GM21447 (cell line): ENCODE data around the gene NUP93.

Experiments used
- ATAC-seq: cut with Tn5 transposase; IDR thresholded peaks from one replicate; pipeline ENCODE4 v1.9.1; 2021; ENCODE audit not compliant: unreplicated experiment

NUP93 gene

GRCh38 chr16:56741399-56741798 is 11.5 kb downstream of the NUP93 start:
- no peak for ATAC-seq

- no peak for ATAC-seq
Measured at GRCh38 chr16:56742030-56742984, 12.4 kb downstream of the NUP93 start.

GRCh38 chr16:56743840-56744239 is 13.9 kb downstream of the NUP93 start:
- ATAC-seq: no peak

GRCh38 chr16:56744996-56745640 is 15.2 kb downstream of the NUP93 start:
- ATAC-seq: no peak

GRCh38 chr16:56747486-56748045 is 17.6 kb downstream of the NUP93 start:
- no peak for ATAC-seq

- ATAC-seq: no peak
Measured at GRCh38 chr16:56748191-56748590, 18.3 kb downstream of the NUP93 start.

- no peak for ATAC-seq
Measured at GRCh38 chr16:56748826-56749225, 18.9 kb downstream of the NUP93 start.

- no peak for ATAC-seq
Measured at GRCh38 chr16:56749672-56750491, 20.0 kb downstream of the NUP93 start.

GRCh38 chr16:56753410-56753809 is 23.5 kb downstream of the NUP93 start:
- ATAC-seq: no peak

GRCh38 chr16:56755038-56755437 is 25.1 kb downstream of the NUP93 start:
- no peak for ATAC-seq

GRCh38 chr16:56758432-56758831 is 28.5 kb downstream of the NUP93 start:
- ATAC-seq: no peak

GRCh38 chr16:56758930-56759329 is 29.0 kb downstream of the NUP93 start:
- no peak for ATAC-seq

GRCh38 chr16:56763291-56763916 is 33.5 kb downstream of the NUP93 start:
- ATAC-seq: no peak

GRCh38 chr16:56764835-56765234 is 34.9 kb downstream of the NUP93 start:
- no peak for ATAC-seq

- no peak for ATAC-seq
Measured at GRCh38 chr16:56765949-56766348, 36.0 kb downstream of the NUP93 start.

- no peak for ATAC-seq
Measured at GRCh38 chr16:56767024-56767423, 37.1 kb downstream of the NUP93 start.

GRCh38 chr16:56769677-56770076 is 39.7 kb downstream of the NUP93 start:
- ATAC-seq: no peak

GRCh38 chr16:56771558-56772279 is 41.8 kb downstream of the NUP93 start:
- ATAC-seq: no peak

- no peak for ATAC-seq
Measured at GRCh38 chr16:56773532-56773931, 43.6 kb downstream of the NUP93 start.
